Fibroblast of lung (primary cell): ENCODE results near the gene EPYC. TPM values are rescaled to one million over a fixed set of nuclear protein-coding genes. Genes with fewer than 3 reads are reported as not detected.

Source experiments
- DNase-seq, 2 donors: peaks; one replicate each; pipeline versions ENCODE4 v3.0.0 to v3.0.0-alpha.2; 2010; ENCODE audit warnings: low read depth in 2 of 2
- H2AFZ ChIP-seq: 2 replicates; pipeline ENCODE4 v1.5.1; 2012; ENCODE audit warnings: low read length, control low read depth, inconsistent platforms
- H3K27ac ChIP-seq: 2 replicates; pipeline ENCODE4 v1.5.1; 2011; ENCODE audit warnings: low read length, control low read depth; ENCODE audit not compliant: insufficient read depth
- H3K27me3 ChIP-seq: 2 replicates; pipeline ENCODE4 v1.5.1; 2011; ENCODE audit warnings: mild to moderate bottlenecking, low read length; ENCODE audit not compliant: control insufficient read depth, insufficient read depth
- H3K36me3 ChIP-seq: 2 replicates; pipeline ENCODE4 v1.5.1; 2011; ENCODE audit warnings: low read length; ENCODE audit not compliant: control insufficient read depth, insufficient read depth
- H3K4me1 ChIP-seq: 2 replicates; pipeline ENCODE4 v1.5.1; 2011; ENCODE audit warnings: low read length; ENCODE audit not compliant: control insufficient read depth, insufficient read depth; ENCODE audit errors: extremely low read depth
- H3K4me2 ChIP-seq: 2 replicates; pipeline ENCODE4 v1.5.1; 2011; ENCODE audit warnings: low read length, control low read depth; ENCODE audit not compliant: insufficient read depth; ENCODE audit errors: extremely low read depth
- H3K4me3 ChIP-seq, 4 experiments: fragments of 200-600 bp in 1 of 4; sonication (generic) in 1 of 4; replicated peaks in 1 of 4; 2 replicates each; pipeline ENCODE4 v1.5.1; 2011 to 2016; ENCODE audit warnings: low read length in 4 of 4, low read depth in 3 of 4, mild to moderate bottlenecking in 3 of 4, control low read depth in 2 of 4, inconsistent platforms in 1 of 4, mixed read lengths in 1 of 4; ENCODE audit not compliant: insufficient read depth in 1 of 4; ENCODE audit errors: control extremely low read depth in 1 of 4
- H3K79me2 ChIP-seq: 2 replicates; pipeline ENCODE4 v1.5.1; 2012; ENCODE audit warnings: mild to moderate bottlenecking, low read length, inconsistent platforms; ENCODE audit not compliant: control insufficient read depth, insufficient read depth
- H3K9ac ChIP-seq: 2 replicates; pipeline ENCODE4 v1.5.1; 2011; ENCODE audit warnings: mild to moderate bottlenecking, low read length, control low read depth; ENCODE audit not compliant: insufficient read depth
- H3K9me3 ChIP-seq: 2 replicates; pipeline ENCODE4 v1.5.1; 2012; ENCODE audit warnings: low read depth, low read length; ENCODE audit not compliant: control insufficient read depth, insufficient read depth
- H4K20me1 ChIP-seq: 2 replicates; pipeline ENCODE4 v1.5.1; 2011; ENCODE audit warnings: low read length; ENCODE audit not compliant: control insufficient read depth, insufficient read depth; ENCODE audit errors: extremely low read depth
- CTCF ChIP-seq, 2 donors: IDR thresholded peaks in 1 of 2; conservative IDR thresholded peaks in 1 of 2; 1 replicate in 1 of 2; 2 replicates in 1 of 2; pipeline ENCODE4 v1.5.1; 2011 to 2012; ENCODE audit warnings: low read length in 2 of 2, control low read depth in 1 of 2, inconsistent platforms in 1 of 2, low read depth in 1 of 2, mild to moderate bottlenecking in 1 of 2
- EZH2 ChIP-seq: IDR thresholded peaks from 2 replicates; pipeline ENCODE4 v1.5.1; 2012; ENCODE audit warnings: low read length, control low read depth, mild to moderate bottlenecking; ENCODE audit errors: missing control alignments
- polyA plus RNA-seq, 2 donors: library from polyadenylated mRNA; depleted of rRNA in 1 of 2; stranded (reverse) in 1 of 2; unstranded in 1 of 2; fragments of >200 nt; gene quantifications; 2 replicates each; pipeline ENCODE4 v1.2.1, GENCODE V29; 2011 to 2012; ENCODE audit warnings: missing spikeins in 1 of 2
- total RNA-seq: library from RNA; depleted of rRNA; stranded (reverse); fragments of >200 nt; gene quantifications from 2 replicates; pipeline ENCODE4 v1.2.1, GENCODE V29; 2014

Gene EPYC
- total and polyA plus RNA-seq, 2 donors (not counting 1 experiment from before 2014, with no cell fraction given): 0.05 TPM; not detected in 1

- Histone ChIP-seq H4K20me1 (no peaks in the 10 kb centered on the region), H3K36me3 (no peaks in the 10 kb centered on the region), H3K27me3 (no peaks in the 10 kb centered on the region), H3K4me1 (peaks cover 3% of the 10 kb centered on the region), H3K27ac (no peak overlapping the region), H3K4me3 (no peak overlapping the region), H3K9me3 (no peaks in the 10 kb centered on the region), H3K4me2 (no peak overlapping the region), H3K9ac (no peak overlapping the region), H2AFZ (no peak overlapping the region), H3K79me2 (no peaks in the 10 kb centered on the region)
- no peak for DNase-seq
- no peak for TF ChIP-seq EZH2
- TF ChIP-seq CTCF (conservative IDR thresholded peaks at IDR 0.05 in 1 of 2, IDR thresholded peaks at IDR 0.05 in 1 of 2; ENCODE audit: low read depth in 1 of 2, low read length in 2 of 2): no peak
Measured at GRCh38 chr12:90943255-90943654, 61.5 kb downstream of the EPYC start.

- H3K27me3 ChIP-seq: no peaks in the 10 kb centered on the region
- H3K36me3 ChIP-seq: no peaks in the 10 kb centered on the region
- H3K4me1 ChIP-seq: peaks cover 3% of the 10 kb centered on the region
- no peaks in the 10 kb centered on the region for H3K9me3 ChIP-seq
- no peaks in the 10 kb centered on the region for H4K20me1 ChIP-seq
- DNase-seq: peak; percentile 63 to 87
- H3K4me3 ChIP-seq: no peak overlapping the region
- no peak overlapping the region for H2AFZ ChIP-seq
- TF ChIP-seq CTCF (conservative IDR thresholded peaks at IDR 0.05 in 1 of 2, IDR thresholded peaks at IDR 0.05 in 1 of 2; ENCODE audit: low read depth in 1 of 2, low read length in 2 of 2) (peak; percentile 56 to 66), EZH2 (no peak)
- no peaks in the 10 kb centered on the region for H3K79me2 ChIP-seq
- H3K4me2 ChIP-seq: no peak overlapping the region
- no peak overlapping the region for H3K27ac ChIP-seq
- no peak overlapping the region for H3K9ac ChIP-seq
Measured at GRCh38 chr12:90940872-90941499, 63.8 kb downstream of the EPYC start.

- no peak overlapping the region for H3K9ac ChIP-seq
- no peaks in the 10 kb centered on the region for H3K9me3 ChIP-seq
- H2AFZ ChIP-seq: no peak overlapping the region
- H3K4me1 ChIP-seq: peaks cover 3% of the 10 kb centered on the region
- no peaks in the 10 kb centered on the region for H3K79me2 ChIP-seq
- H3K4me2 ChIP-seq: no peak overlapping the region
- H3K4me3 ChIP-seq: no peak overlapping the region
- TF ChIP-seq EZH2 (no peak), CTCF (conservative IDR thresholded peaks at IDR 0.05 in 1 of 2, IDR thresholded peaks at IDR 0.05 in 1 of 2; ENCODE audit: low read depth in 1 of 2, low read length in 2 of 2) (no peak)
- no peaks in the 10 kb centered on the region for H4K20me1 ChIP-seq
- DNase-seq: peak; percentile 6 to 63
- no peak overlapping the region for H3K27ac ChIP-seq
- no peaks in the 10 kb centered on the region for H3K36me3 ChIP-seq
- H3K27me3 ChIP-seq: no peaks in the 10 kb centered on the region
Measured at GRCh38 chr12:90939382-90939781, 65.4 kb downstream of the EPYC start.
